ENCODE results near the gene TOM1L1.
"Not testable (repeated sequence)": the region's sequence is repeated elsewhere in the genome, so short reads cannot be mapped to it uniquely, and the experiment has no call there.

Gene TOM1L1, protein sequence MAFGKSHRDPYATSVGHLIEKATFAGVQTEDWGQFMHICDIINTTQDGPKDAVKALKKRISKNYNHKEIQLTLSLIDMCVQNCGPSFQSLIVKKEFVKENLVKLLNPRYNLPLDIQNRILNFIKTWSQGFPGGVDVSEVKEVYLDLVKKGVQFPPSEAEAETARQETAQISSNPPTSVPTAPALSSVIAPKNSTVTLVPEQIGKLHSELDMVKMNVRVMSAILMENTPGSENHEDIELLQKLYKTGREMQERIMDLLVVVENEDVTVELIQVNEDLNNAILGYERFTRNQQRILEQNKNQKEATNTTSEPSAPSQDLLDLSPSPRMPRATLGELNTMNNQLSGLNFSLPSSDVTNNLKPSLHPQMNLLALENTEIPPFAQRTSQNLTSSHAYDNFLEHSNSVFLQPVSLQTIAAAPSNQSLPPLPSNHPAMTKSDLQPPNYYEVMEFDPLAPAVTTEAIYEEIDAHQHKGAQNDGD

DNA sequence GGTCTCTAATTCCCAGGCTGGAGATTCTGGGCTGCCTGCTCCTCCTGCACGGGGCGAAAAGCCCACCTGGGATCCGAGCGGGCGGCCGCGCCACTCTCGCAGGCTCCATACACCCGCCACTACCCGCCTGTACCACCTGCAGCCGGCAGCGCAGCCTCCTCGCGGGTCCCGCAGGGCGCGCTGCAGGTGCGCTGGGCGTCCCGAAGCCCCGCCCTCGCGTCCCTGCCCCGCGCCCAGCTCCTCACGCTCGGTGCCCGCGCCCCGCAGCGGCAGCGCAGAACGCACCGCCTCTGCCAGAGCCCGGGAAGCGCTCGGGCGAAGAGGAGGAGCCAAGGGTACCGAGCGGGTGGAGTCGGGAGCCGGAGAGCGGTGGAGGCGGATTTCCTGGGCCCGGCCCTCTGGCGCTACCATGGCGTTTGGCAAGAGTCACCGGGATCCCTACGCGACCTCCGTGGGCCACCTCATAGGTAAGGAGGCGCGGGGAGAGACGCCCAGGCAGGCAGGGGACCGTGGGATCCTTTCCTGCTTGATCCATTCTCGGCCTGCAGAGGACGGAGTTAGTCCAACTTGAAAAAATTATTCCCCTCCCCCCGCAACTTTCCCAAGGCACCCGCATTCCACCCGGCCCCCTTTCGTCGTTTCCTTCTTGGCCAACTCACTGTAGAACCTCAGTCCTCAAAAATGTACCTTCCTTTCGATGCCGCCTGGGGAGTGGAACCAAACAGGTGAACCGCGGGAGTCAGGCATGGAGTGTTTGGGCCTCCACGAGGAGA is at the start of gene TOM1L1:
Gene TOM1L1, plus strand, starts transcription at position 396 of the 773 bp plus-strand sequence. Its CDS starts 14 bp downstream, at position 410.
- H3K36me3 ChIP-seq (ENCODE audit: insufficient read depth, low read depth, low read length), result peaks cover 14% of the 10 kb centered on the region
- no peaks in the 10 kb centered on the region for H3K27me3 ChIP-seq (ENCODE audit: insufficient read depth, low read length)
- H3K9ac ChIP-seq (ENCODE audit: low read depth, low read length), result peak within 1 kb of the TSS; percentile 83
- no peaks in the 10 kb centered on the region for H3K9me3 ChIP-seq (ENCODE audit: insufficient read depth, low read depth, low read length)
- H3K4me3 ChIP-seq (ENCODE audit: low read length), result no peak within 1 kb of the TSS; the same call in 1 of the 2 replicates
- H3K4me1 ChIP-seq (ENCODE audit: insufficient read depth, low read length), result peaks cover 18% of the 10 kb centered on the region
- H3K27ac ChIP-seq (ENCODE audit: low read length), result peak within 1 kb of the TSS; percentile 95

GRCh38 chr17:54859187-54859586 is 41.5 kb upstream of the TOM1L1 start:
- no peaks in the 10 kb centered on the region for H3K4me1 ChIP-seq (ENCODE audit: insufficient read depth, low read length)
- no peaks in the 10 kb centered on the region for H3K36me3 ChIP-seq (ENCODE audit: insufficient read depth, low read depth, low read length)
- no peak overlapping the region for H3K9ac ChIP-seq (ENCODE audit: low read depth, low read length)
- H3K4me3 ChIP-seq (ENCODE audit: low read length), result no peak overlapping the region
- H3K27ac ChIP-seq (ENCODE audit: low read length), result no peak overlapping the region
- H3K27me3 ChIP-seq (ENCODE audit: insufficient read depth, low read length), result no peaks in the 10 kb centered on the region
- H3K9me3 ChIP-seq (ENCODE audit: insufficient read depth, low read depth, low read length), result no peaks in the 10 kb centered on the region

DNA sequence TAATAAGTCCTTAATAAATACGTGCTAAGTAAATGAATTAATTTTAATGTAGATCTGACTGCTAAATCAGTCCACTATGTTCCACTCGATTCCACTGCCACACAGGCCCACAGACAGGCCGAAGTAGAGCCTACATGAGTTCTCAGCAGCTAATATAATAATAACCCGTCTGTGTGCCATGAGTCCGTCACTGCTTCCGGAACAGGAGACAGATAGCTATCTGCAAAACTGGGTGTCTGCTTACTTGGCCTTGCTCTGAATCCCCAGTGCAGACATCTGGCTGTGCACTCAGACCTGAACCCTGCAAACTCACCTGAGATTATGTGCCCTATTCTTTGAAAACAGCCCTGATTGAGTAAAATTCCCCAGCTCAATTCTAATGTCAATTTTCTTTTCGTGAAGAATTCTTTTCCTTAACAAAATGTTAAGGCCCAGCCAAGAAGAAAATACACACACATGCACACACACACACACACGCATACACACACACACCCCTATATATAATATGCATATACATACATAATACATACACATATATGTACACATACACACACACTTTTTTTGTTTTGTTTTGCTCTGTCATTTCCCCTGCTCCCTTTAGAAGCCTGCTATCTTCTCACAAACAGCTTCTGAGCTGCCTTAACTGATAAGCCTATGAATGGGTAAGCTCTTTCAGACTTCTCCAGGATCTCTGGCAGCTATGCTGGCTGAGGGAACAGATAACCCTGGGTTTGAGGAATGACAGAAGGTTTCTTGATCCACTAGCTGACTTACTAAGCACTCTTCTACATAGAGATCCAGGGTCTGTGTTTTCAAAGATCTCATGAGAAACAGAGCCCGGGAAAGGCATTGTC is 39.8 kb upstream of the TOM1L1 start:
- Histone ChIP-seq H3K27me3 (ENCODE audit: insufficient read depth, low read length) (no peaks in the 10 kb centered on the region), H3K27ac (ENCODE audit: low read length) (no peak overlapping the region), H3K9ac (ENCODE audit: low read depth, low read length) (no peak overlapping the region), H3K4me3 (ENCODE audit: low read length) (no peak overlapping the region), H3K4me1 (ENCODE audit: insufficient read depth, low read length) (0 out of 2 replicates have a peak, but pooled peaks cover 4% of the 10 kb centered on the region), H3K9me3 (ENCODE audit: insufficient read depth, low read depth, low read length) (no peaks in the 10 kb centered on the region), H3K36me3 (ENCODE audit: insufficient read depth, low read depth, low read length) (no peaks in the 10 kb centered on the region)

- Histone ChIP-seq H3K36me3 (ENCODE audit: insufficient read depth, low read depth, low read length) (no peaks in the 10 kb centered on the region), H3K4me3 (ENCODE audit: low read length) (no peak overlapping the region), H3K27ac (ENCODE audit: low read length) (no peak overlapping the region), H3K9ac (ENCODE audit: low read depth, low read length) (no peak overlapping the region), H3K9me3 (ENCODE audit: insufficient read depth, low read depth, low read length) (no peaks in the 10 kb centered on the region), H3K4me1 (ENCODE audit: insufficient read depth, low read length) (0 out of 2 replicates have a peak, but pooled peaks cover 4% of the 10 kb centered on the region), H3K27me3 (ENCODE audit: insufficient read depth, low read length) (no peaks in the 10 kb centered on the region)
Measured at GRCh38 chr17:54861471-54861983, 39.1 kb upstream of the TOM1L1 start.

DNA sequence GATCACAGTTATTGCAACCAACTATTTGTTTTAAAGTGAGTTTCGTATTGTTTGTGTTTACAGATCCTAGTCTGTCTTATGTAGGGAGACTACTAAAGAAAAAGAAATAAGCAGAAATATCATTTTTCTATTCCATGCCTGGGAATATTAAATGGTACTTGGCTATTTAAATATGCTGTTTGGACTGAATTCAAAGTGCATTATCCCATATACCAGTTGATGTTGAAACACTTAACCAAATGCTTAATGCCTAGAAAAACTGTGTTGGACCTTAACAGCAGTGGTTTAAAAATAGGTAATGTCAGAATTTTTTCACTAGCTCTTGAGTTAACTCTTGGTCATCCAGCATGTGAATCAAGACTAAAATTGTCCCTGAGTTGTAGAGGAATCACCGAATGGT is 37.5 kb upstream of the TOM1L1 start:
- Histone ChIP-seq H3K4me1 (ENCODE audit: insufficient read depth, low read length) (0 out of 2 replicates have a peak, but pooled peaks cover 4% of the 10 kb centered on the region), H3K4me3 (ENCODE audit: low read length) (no peak overlapping the region), H3K27ac (ENCODE audit: low read length) (no peak overlapping the region)

DNA sequence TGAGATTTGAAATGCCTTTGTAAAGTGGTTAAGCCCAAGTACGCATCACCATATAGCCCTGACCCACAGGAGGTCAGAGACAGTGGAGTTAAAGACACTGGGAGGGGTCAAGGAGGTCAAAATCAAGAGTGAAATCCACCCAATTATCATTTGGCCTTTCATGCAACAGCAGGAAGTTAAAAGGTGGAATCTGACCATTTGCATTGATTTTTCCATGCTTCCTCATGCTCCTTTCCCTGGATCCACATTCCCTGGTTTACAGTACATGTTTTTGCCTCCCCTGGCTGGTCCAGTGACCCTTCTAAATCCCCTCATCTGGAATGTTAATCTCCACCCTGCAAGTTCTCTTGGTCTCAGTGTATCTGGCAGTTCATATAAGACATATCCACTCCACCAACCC is 36.6 kb upstream of the TOM1L1 start:
- Histone ChIP-seq H3K4me1 (ENCODE audit: insufficient read depth, low read length) (0 out of 2 replicates have a peak, but pooled peaks cover 4% of the 10 kb centered on the region), H3K4me3 (ENCODE audit: low read length) (no peak overlapping the region), H3K9ac (ENCODE audit: low read depth, low read length) (no peak overlapping the region), H3K9me3 (ENCODE audit: insufficient read depth, low read depth, low read length) (no peaks in the 10 kb centered on the region), H3K27ac (ENCODE audit: low read length) (no peak overlapping the region), H3K27me3 (ENCODE audit: insufficient read depth, low read length) (no peaks in the 10 kb centered on the region), H3K36me3 (ENCODE audit: insufficient read depth, low read depth, low read length) (no peaks in the 10 kb centered on the region)

More for the DNA sequence above, 37.5 kb upstream of the TOM1L1 start:
- H3K27me3 ChIP-seq (ENCODE audit: insufficient read depth, low read length), result no peaks in the 10 kb centered on the region
- H3K36me3 ChIP-seq (ENCODE audit: insufficient read depth, low read depth, low read length), result no peaks in the 10 kb centered on the region
- no peak overlapping the region for H3K9ac ChIP-seq (ENCODE audit: low read depth, low read length)
- H3K9me3 ChIP-seq (ENCODE audit: insufficient read depth, low read depth, low read length), result no peaks in the 10 kb centered on the region

DNA sequence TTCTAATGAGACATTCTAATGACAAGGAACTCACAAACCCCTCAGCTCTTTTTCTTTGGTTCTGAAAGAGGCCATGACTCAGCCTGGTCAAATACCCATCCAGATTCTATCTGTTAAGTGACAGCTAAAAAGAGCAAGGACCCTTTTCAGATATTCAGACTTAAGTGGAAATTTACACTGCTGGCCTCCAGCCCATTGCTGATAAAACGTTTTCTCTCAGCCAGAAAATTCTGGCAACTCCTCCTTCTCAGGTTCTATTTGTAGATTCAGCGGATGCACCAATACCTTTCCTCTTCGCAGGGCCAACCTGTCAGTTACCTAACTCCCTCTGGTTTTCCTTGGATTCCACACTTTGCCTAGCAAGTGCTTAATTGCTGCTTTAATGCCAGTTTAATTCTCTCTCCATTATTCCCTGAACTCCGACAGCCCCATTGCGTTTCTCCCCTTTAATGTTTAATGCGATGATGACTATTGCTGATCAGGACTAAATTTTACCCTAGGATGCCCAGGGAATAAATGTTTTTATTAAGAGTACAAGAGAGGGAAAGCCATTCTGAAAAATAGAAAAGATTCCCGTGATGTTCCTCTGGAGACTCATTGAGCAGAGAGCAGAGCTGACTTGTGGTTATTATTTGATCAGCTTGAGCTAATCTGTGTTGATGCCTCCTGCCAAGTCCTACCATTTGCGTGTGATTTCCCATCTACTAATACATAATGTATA is 35.9 kb upstream of the TOM1L1 start:
- Histone ChIP-seq H3K9ac (ENCODE audit: low read depth, low read length) (no peak overlapping the region), H3K9me3 (ENCODE audit: insufficient read depth, low read depth, low read length) (no peaks in the 10 kb centered on the region)

DNA sequence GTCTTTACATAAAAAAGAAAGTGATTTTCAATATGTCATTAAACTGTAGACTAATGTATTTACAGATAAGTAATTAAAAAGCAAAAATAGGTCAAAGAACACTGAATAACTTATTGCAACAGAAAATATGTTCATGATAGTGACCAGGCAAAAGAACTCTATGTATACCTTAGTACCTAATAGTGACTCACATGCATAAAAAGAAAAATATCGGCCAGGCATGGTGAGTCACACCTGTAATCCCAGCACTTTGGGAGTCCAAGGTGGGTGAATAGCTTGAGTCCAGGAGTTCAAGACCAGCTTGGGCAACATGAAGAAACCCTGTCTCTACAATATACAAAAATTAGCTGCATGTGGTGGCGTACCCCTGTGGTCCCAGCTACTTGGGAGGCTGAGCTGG is 33.0 kb upstream of the TOM1L1 start:
- no peak overlapping the region for H3K9ac ChIP-seq (ENCODE audit: low read depth, low read length)
- no peaks in the 10 kb centered on the region for H3K27me3 ChIP-seq (ENCODE audit: insufficient read depth, low read length)
- H3K4me3 ChIP-seq (ENCODE audit: low read length), result no peak overlapping the region
- no peaks in the 10 kb centered on the region for H3K9me3 ChIP-seq (ENCODE audit: insufficient read depth, low read depth, low read length)
- H3K27ac ChIP-seq (ENCODE audit: low read length), result no peak overlapping the region
- H3K4me1 ChIP-seq (ENCODE audit: insufficient read depth, low read length), result 0 out of 2 replicates have a peak, but pooled peaks cover 4% of the 10 kb centered on the region
- no peaks in the 10 kb centered on the region for H3K36me3 ChIP-seq (ENCODE audit: insufficient read depth, low read depth, low read length)

More for the DNA sequence above, 35.9 kb upstream of the TOM1L1 start:
- Histone ChIP-seq H3K27me3 (ENCODE audit: insufficient read depth, low read length) (no peaks in the 10 kb centered on the region), H3K4me3 (ENCODE audit: low read length) (no peak overlapping the region), H3K36me3 (ENCODE audit: insufficient read depth, low read depth, low read length) (no peaks in the 10 kb centered on the region), H3K27ac (ENCODE audit: low read length) (no peak overlapping the region), H3K4me1 (ENCODE audit: insufficient read depth, low read length) (0 out of 2 replicates have a peak, but pooled peaks cover 4% of the 10 kb centered on the region)

GRCh38 chr17:54870671-54871175 is 29.9 kb upstream of the TOM1L1 start:
- Histone ChIP-seq H3K27ac (ENCODE audit: low read length) (no peak overlapping the region), H3K9me3 (ENCODE audit: insufficient read depth, low read depth, low read length) (no peaks in the 10 kb centered on the region), H3K9ac (ENCODE audit: low read depth, low read length) (no peak overlapping the region), H3K27me3 (ENCODE audit: insufficient read depth, low read length) (no peaks in the 10 kb centered on the region), H3K36me3 (ENCODE audit: insufficient read depth, low read depth, low read length) (no peaks in the 10 kb centered on the region), H3K4me3 (ENCODE audit: low read length) (no peak overlapping the region), H3K4me1 (ENCODE audit: insufficient read depth, low read length) (peaks cover under 1% of the 10 kb centered on the region; the same call in 1 of the 2 replicates)

- not testable (repeated sequence) for H3K9ac ChIP-seq (ENCODE audit: low read depth, low read length); H3K4me1 ChIP-seq (ENCODE audit: insufficient read depth, low read length); H3K36me3 ChIP-seq (ENCODE audit: insufficient read depth, low read depth, low read length); H3K27ac ChIP-seq (ENCODE audit: low read length); H3K4me3 ChIP-seq (ENCODE audit: low read length); H3K27me3 ChIP-seq (ENCODE audit: insufficient read depth, low read length); H3K9me3 ChIP-seq (ENCODE audit: insufficient read depth, low read depth, low read length)
Measured at GRCh38 chr17:54875906-54876305, 24.7 kb upstream of the TOM1L1 start.
